Pancreas (tissue), 10 donors: ENCODE data around the gene TCF25. TPM values are rescaled to one million over a fixed set of nuclear protein-coding genes. Genes with fewer than 3 reads are reported as not detected.

Experiments
- ATAC-seq, 4 donors: fragments of 200-7000 bp; cut with Tn5 transposase; one replicate each; pipeline versions ENCODE4 v1.8.0 to v1.9.1; 2020; ENCODE audit warnings: mild to moderate bottlenecking in 4 of 4, moderate library complexity in 4 of 4
- DNase-seq, 6 donors: peaks; one replicate each; pipeline ENCODE4 v3.0.0-alpha.2; 2020
- FAIRE-seq: peaks from 2 replicates; lab custom pipeline; 2012; peaks lifted over from hg19 to GRCh38; lab: Jason Lieb, UNC
- H3K27ac ChIP-seq, 4 donors: fragments of 200-600 bp; sonication (generic); 1 replicate in 3 of 4; 2 replicates in 1 of 4; pipeline versions ENCODE4 v1.5.0 to v1.8.0; 2020
- H3K27me3 ChIP-seq, 4 donors: fragments of 200-600 bp; one replicate each; pipeline ENCODE4 v1.8.0; 2021
- H3K36me3 ChIP-seq, 3 donors: fragments of 200-600 bp; sonication (generic) in 1 of 3; one replicate each; pipeline versions ENCODE4 v1.5.0 to v1.8.0; 2020 to 2021
- H3K4me1 ChIP-seq, 3 donors: fragments of 200-600 bp; one replicate each; pipeline ENCODE4 v1.8.0; 2021
- H3K4me3 ChIP-seq, 4 donors: fragments of 200-600 bp; sonication (generic) in 2 of 4; one replicate each; pipeline versions ENCODE4 v1.5.0 to v1.8.0; 2020 to 2021
- H3K9me3 ChIP-seq, 4 donors: fragments of 200-600 bp; one replicate each; pipeline ENCODE4 v1.8.0; 2021
- WGBS, 2 donors: extraction: QIAGEN DNeasy Blood & Tissue Kit; methylation state at CpG; one replicate each; pipeline ENCODE4 v1.1.7; 2013; 5-methylcytosine and 5-hydroxymethylcytosine counted together
- intact Hi-C, 3 donors: fragments of 100-400 bp; cut with DNase I; formaldehyde crosslinking; loops; one replicate each; pipeline versions ENCODE4 v1.11.1 to v1.14.2; 2022
- polyA plus RNA-seq, 2 donors: library from polyadenylated mRNA; stranded (reverse); fragments of 200-250 nt; gene quantifications; one replicate each; pipeline ENCODE4 v1.2.3, GENCODE V29; 2013
- total RNA-seq, 6 donors: library from RNA; stranded (reverse); fragmentation: NEBNext Ultra II Directional in 4 of 6; extraction: Animal tissue kit (Norgen Biotek cat#: 25700) in 4 of 6; gene quantifications; one replicate each; pipeline versions ENCODE4 v1.2.1 to v1.2.4, GENCODE V29; 2021 to 2023
- TF ChIP-seq, protein P1 (sequence below), 4 donors: fragments of 200-600 bp; sonication (generic) in 3 of 4; IDR thresholded peaks; one replicate each; pipeline versions ENCODE4 v1.5.0 to v1.8.0; 2021; ENCODE audit warnings: antibody characterized with exemption in 4 of 4
- donor health status: healthy with polysubstance abuse.
- donor health status: DM: no; HTN: no; CAD: no; lungs with moderate emphysema.
- donor health status: DM: no; HTN: no; CAD: no.
- donor health status: control.
- donor health status: control.
- donor health status: Bipolar disorder and iron deficiency.
- donor health status: DM: yes; HTN: yes; CAD: no.
- donor health status: DM: no; HTN: no; CAD: no.
- donor health status: DM: no; HTN: no; CAD: no.
- donor health status: DM: yes; HTN: yes; CAD: no.

TCF25 gene
- total and polyA plus RNA-seq, 8 donors: 81.0 to 250 (median 111) TPM

DNA sequence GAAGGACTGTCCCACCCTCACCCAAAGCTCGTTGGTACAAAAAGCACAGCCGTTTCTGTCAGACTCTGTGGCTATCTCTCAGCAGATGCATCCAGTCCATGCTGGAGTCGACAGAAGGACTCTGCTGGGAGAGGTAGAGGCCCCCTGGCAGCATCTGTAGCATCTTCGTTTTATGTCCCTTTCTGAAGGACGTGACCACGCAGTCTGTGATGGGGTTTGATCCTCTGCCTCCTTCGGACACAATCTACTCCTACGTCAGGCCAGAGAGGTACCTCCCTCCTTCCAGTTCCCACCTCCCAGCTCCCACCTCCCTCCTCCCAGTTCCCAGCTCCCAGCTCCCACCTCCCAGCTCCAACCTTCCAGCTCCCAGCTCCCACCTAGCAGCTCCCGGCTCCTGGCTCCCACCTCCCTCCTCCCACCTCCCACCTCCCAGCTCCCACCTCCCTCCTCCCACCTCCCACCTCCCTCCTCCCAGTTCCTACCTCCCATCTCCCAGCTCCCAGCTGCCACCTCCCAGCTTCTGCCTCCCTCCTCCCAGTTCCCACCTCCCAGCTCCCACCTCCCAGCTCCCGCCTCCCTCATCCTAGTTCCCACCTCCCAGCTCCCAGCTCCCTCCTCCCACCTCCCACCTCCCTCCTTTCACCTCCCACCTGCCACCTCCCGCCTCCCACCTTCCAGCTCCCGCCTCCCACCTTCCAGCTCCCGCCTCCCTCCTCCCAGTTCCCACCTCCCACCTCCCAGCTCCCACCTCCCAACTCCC is 33.8 kb downstream of the TCF25 start:
- 96 to 98% methylated on average over 13 of the region's 13 CpGs for WGBS, 2 donors
- H3K4me1 ChIP-seq: no peaks in the 10 kb centered on the region
- FAIRE-seq (no peak), ATAC-seq (no peak), DNase-seq (peak in 1 of 6 donors; percentile 65)
- no peak overlapping the region for H3K4me3 ChIP-seq
- no peaks in the 10 kb centered on the region for H3K9me3 ChIP-seq
- H3K27ac ChIP-seq: no peak overlapping the region
- TF ChIP-seq, protein P1, sequence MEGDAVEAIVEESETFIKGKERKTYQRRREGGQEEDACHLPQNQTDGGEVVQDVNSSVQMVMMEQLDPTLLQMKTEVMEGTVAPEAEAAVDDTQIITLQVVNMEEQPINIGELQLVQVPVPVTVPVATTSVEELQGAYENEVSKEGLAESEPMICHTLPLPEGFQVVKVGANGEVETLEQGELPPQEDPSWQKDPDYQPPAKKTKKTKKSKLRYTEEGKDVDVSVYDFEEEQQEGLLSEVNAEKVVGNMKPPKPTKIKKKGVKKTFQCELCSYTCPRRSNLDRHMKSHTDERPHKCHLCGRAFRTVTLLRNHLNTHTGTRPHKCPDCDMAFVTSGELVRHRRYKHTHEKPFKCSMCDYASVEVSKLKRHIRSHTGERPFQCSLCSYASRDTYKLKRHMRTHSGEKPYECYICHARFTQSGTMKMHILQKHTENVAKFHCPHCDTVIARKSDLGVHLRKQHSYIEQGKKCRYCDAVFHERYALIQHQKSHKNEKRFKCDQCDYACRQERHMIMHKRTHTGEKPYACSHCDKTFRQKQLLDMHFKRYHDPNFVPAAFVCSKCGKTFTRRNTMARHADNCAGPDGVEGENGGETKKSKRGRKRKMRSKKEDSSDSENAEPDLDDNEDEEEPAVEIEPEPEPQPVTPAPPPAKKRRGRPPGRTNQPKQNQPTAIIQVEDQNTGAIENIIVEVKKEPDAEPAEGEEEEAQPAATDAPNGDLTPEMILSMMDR (IDR thresholded peaks at IDR 0.05): no peak
- H3K27me3 ChIP-seq: no peaks in the 10 kb centered on the region
- H3K36me3 ChIP-seq: peaks cover 0 to 43% (median 14%) of the 10 kb centered on the region in 3 donors
- intact Hi-C loops: no loop called here

DNA sequence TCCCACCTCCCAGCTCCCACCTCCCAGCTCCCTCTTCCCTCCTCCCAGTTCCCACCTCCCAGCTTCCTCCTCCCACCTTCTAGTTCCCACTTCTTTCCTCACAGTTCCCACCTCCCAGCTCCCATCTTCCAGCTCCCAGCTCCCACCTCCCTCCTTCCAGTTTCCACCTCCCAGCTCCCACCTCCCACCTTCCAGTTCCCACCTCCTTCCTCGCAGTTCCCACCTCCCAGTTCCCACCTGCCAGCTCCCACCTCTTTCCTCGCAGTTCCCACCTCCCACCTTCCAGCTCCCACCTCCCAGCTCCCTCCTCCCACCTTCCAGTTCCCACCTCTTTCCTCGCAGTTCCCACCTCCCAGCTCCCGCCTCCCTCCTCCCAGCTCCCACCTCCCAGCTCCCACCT is 34.8 kb downstream of the TCF25 start:
- no peaks in the 10 kb centered on the region for H3K27me3 ChIP-seq
- intact Hi-C loops: no loop called here
- WGBS, 2 donors: 95 to 98% methylated on average over 4 of the region's 4 CpGs
- ATAC-seq: no peak
- FAIRE-seq: no peak
- H3K4me1 ChIP-seq: no peaks in the 10 kb centered on the region
- DNase-seq: peak in 1 of 6 donors; percentile 41
- H3K36me3 ChIP-seq: peaks cover 0 to 40% (median 14%) of the 10 kb centered on the region in 3 donors
- TF ChIP-seq, protein P1 (IDR thresholded peaks at IDR 0.05): no peak
- H3K27ac ChIP-seq: no peak overlapping the region
- no peaks in the 10 kb centered on the region for H3K9me3 ChIP-seq
- no peak overlapping the region for H3K4me3 ChIP-seq

DNA sequence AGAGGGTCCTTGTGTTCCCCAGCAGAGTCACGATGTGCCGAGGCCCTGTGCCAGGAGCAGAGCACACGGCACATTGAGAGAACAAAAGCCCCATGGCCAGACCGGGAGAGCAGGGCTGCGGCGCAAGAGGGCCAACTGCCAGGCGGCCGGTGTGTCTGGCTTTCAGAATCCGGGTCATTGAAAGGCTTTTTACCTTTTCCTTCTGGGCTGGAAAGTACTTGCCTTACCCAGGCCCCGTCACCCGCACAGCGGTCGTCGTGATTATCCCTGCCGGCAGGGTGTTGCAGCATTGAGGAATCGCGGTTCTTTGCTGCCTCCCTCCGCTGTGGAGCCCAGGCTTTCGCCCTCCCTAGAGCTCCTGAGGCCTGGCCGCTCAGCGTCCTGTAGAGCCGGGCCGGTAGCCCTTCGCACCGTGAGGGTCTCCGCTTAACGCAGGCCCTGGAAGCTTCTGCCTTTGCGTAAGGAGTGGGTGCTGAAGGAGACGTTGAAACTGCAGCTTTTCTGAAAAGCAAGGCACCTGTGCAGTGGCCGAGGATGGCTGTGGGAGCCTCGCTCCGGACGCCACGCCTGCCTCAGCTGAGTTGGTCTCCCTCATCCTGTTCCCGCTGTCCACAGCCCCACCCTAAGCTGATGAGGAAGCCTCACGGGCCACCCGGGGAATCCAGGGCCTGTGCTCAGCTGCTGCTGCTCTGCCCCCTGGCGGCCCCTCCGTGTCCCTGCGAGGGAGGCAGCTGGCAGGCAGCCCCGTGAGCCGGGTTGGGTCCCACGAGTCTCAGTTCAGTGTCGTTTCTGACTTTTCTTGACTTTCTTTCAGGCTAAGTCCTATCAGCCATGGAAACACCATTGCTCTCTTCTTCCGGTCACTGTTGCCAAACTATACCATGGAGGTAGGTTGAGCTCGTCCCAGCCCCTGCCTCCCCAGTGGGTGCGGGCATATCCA is 36.7 kb downstream of the TCF25 start:
- Histone ChIP-seq H3K36me3 (peaks cover 0 to 23% (median 10%) of the 10 kb centered on the region in 3 donors), H3K9me3 (no peaks in the 10 kb centered on the region), H3K27me3 (no peaks in the 10 kb centered on the region), H3K4me1 (no peaks in the 10 kb centered on the region), H3K27ac (no peak overlapping the region), H3K4me3 (no peak overlapping the region)
- peak; percentile 62 to 88 (median 82) for ATAC-seq
- no peak for FAIRE-seq
- peak in 5 of 6 donors; percentile 36 to 84 (median 72) for DNase-seq
- TF ChIP-seq, protein P1 (IDR thresholded peaks at IDR 0.05): peak; percentile 69 to 84 (median 82)
- intact Hi-C loops: no loop called here
- WGBS, 2 donors: 70 to 71% methylated on average over 47 of the region's 47 CpGs

DNA sequence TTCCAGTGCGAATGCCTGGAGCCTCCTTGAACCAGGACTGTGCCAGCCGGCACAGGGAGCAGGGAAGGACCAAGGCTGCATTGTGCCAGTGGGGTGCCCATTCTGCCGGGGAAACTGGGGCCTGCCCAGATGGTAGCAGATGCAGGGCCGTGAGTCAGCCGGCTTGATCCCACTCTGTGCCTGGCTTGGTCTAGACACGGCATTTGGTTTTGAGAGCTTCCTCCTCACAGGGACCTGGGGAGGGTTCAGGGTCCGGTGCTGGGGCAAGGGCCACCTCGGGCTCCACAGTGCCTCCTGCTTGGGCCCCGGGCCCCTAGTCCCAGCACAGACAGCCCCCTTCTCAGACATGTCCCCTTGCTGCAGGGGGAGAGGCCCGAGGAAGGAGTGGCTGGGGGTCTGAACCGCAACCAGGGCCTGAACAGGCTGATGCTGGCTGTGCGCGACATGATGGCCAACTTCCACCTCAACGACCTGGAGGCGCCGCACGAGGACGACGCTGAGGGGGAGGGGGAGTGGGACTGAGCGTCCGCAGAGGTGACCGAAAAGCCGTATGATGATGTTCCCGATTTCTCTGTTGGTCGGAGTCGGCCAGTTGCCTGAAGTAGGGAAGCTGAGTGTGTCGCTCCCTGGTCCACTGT is 37.4 kb downstream of the TCF25 start:
- H3K4me3 ChIP-seq: no peak overlapping the region
- ATAC-seq: peak in 2 of 4 donors; percentile 2 to 5
- TF ChIP-seq, protein P1 (IDR thresholded peaks at IDR 0.05): no peak
- no peak for FAIRE-seq
- H3K9me3 ChIP-seq: no peaks in the 10 kb centered on the region
- 91 to 97% methylated on average over 27 of the region's 27 CpGs for WGBS, 2 donors
- intact Hi-C loops: no loop called here
- H3K36me3 ChIP-seq: peaks cover 0 to 23% (median 10%) of the 10 kb centered on the region in 3 donors
- no peaks in the 10 kb centered on the region for H3K4me1 ChIP-seq
- DNase-seq: peak in 1 of 6 donors; percentile 63
- no peak overlapping the region for H3K27ac ChIP-seq
- H3K27me3 ChIP-seq: no peaks in the 10 kb centered on the region
